HepG2 (cell line): ENCODE measurements around the gene GNG7. TPM values are rescaled to one million over a fixed set of nuclear protein-coding genes. Genes with fewer than 3 reads are reported as not detected.
A peak's percentile ranks its signal among the peaks of the same experiment; 100 is the strongest.

Source experiments
- ASH2L ChIP-seq: fragments of 300-600, 200-600 bp; sonication (generic); IDR thresholded peaks from 2 replicates; pipeline ENCODE4 v1.7.0; 2017; ENCODE audit warnings: low read depth, mild to moderate bottlenecking, moderate library complexity, mixed read lengths, low read length; ENCODE audit not compliant: insufficient read length
- CEBPB ChIP-seq: IDR thresholded peaks from 2 replicates; pipeline ENCODE4 v1.6.1; 2011; ENCODE audit warnings: low read depth, low read length, improper control_type of control experiment, borderline replicate concordance
- GATAD1 ChIP-seq: IDR thresholded peaks from 2 replicates; pipeline ENCODE4 v1.6.1; 2016; ENCODE audit warnings: missing genetic modification reagents, missing compliant biosample characterization
- JUND ChIP-seq: sonication (generic); formaldehyde crosslinking; IDR thresholded peaks from 2 replicates; pipeline ENCODE4 v1.8.0; 2022; ENCODE audit warnings: mild to moderate bottlenecking, missing genetic modification reagents
- MYC ChIP-seq: sonication (generic); formaldehyde crosslinking; IDR thresholded peaks from 2 replicates; pipeline ENCODE4 v1.9.0; 2021; ENCODE audit warnings: missing genetic modification reagents, borderline replicate concordance
- MYNN ChIP-seq: sonication (generic); formaldehyde crosslinking; IDR thresholded peaks from 2 replicates; pipeline ENCODE4 v1.4.0; 2020; ENCODE audit warnings: mild to moderate bottlenecking, low read depth, missing genetic modification reagents
- RAD21 ChIP-seq: fragments of 450-650 bp; formaldehyde crosslinking; IDR thresholded peaks from 2 replicates; pipeline ENCODE4 v1.5.0; 2020; ENCODE audit warnings: mild to moderate bottlenecking
- SAFB2 ChIP-seq: sonication (generic); formaldehyde crosslinking; IDR thresholded peaks from 2 replicates; pipeline ENCODE4 v1.5.1; 2020; ENCODE audit warnings: missing genetic modification reagents, low read depth, mild to moderate bottlenecking, borderline replicate concordance
- TBX2 ChIP-seq: sonication (generic); formaldehyde crosslinking; IDR thresholded peaks from 2 replicates; pipeline ENCODE4 v1.5.0; 2020; ENCODE audit warnings: missing genetic modification reagents, mild to moderate bottlenecking, borderline replicate concordance
- YEATS4 ChIP-seq: sonication (generic); formaldehyde crosslinking; IDR thresholded peaks from 2 replicates; pipeline ENCODE4 v1.4.0; 2020; ENCODE audit warnings: missing genetic modification reagents, borderline replicate concordance
- ZBTB3 ChIP-seq: sonication (generic); formaldehyde crosslinking; IDR thresholded peaks from 2 replicates; pipeline ENCODE4 v1.4.0; 2020; ENCODE audit warnings: low read depth, mild to moderate bottlenecking, moderate library complexity, missing genetic modification reagents, borderline replicate concordance
- ZBTB7A ChIP-seq: sonication (generic); formaldehyde crosslinking; IDR thresholded peaks from 2 replicates; pipeline ENCODE4 v1.8.0; 2022; ENCODE audit warnings: mild to moderate bottlenecking, missing genetic modification reagents
- ZNF546 ChIP-seq: sonication (generic); formaldehyde crosslinking; conservative IDR thresholded peaks from 2 replicates; pipeline ENCODE4 v1.8.1; 2023; ENCODE audit warnings: mild to moderate bottlenecking, missing genetic modification reagents
- ZNF672 ChIP-seq: sonication (generic); formaldehyde crosslinking; IDR thresholded peaks from 2 replicates; pipeline ENCODE4 v1.8.1; 2022; ENCODE audit warnings: missing genetic modification reagents
- ZNF773 ChIP-seq: sonication (generic); formaldehyde crosslinking; IDR thresholded peaks from 2 replicates; pipeline ENCODE4 v1.4.0; 2020; ENCODE audit warnings: missing genetic modification reagents, borderline replicate concordance
- ZSCAN12 ChIP-seq: sonication (generic); formaldehyde crosslinking; IDR thresholded peaks from 2 replicates; pipeline ENCODE4 v1.9.0; 2021; ENCODE audit warnings: mild to moderate bottlenecking, missing genetic modification reagents
- polyA plus RNA-seq, 8 experiments: library from polyadenylated mRNA; depleted of rRNA in 3 of 8; stranded (reverse) in 7 of 8; unstranded in 1 of 8; fragments of >200 nt; fragmentation: Illumina TruSeq in 4 of 8; extraction: Trizol in 4 of 8; gene quantifications; 2 replicates each; pipeline versions ENCODE4 v1.2.1 to v1.2.3, GENCODE V29; 2011 to 2016; ENCODE audit warnings: low read depth in 4 of 8, missing spikeins in 1 of 8, mixed read lengths in 1 of 8; ENCODE audit not compliant: insufficient read depth in 1 of 8
- total RNA-seq, 5 experiments: library from RNA; depleted of rRNA; stranded (reverse); fragments of >200 nt; fragmentation: Illumina TruSeq; extraction: Trizol; gene quantifications; 2 replicates each; pipeline ENCODE4 v1.2.3, GENCODE V29; 2016; ENCODE audit warnings: low read depth in 1 of 5
- TF ChIP-seq, protein P1 (sequence below): sonication (generic); formaldehyde crosslinking; IDR thresholded peaks from 2 replicates; pipeline ENCODE4 v1.4.0; 2020; ENCODE audit warnings: missing genetic modification reagents, borderline replicate concordance
- TF ChIP-seq, protein P2 (sequence below): sonication (generic); formaldehyde crosslinking; IDR thresholded peaks from 2 replicates; pipeline ENCODE4 v1.4.0; 2020; ENCODE audit warnings: missing genetic modification reagents
- TF ChIP-seq, protein P3 (sequence below): IDR thresholded peaks from 2 replicates; pipeline ENCODE4 v1.6.1; 2016; ENCODE audit warnings: low read depth

Gene GNG7
- total and polyA plus RNA-seq, 2 of the 13 experiments (the other 11 are each of a cell fraction or from before 2014, with no cell fraction given), result 1.4 to 3.3 TPM

- TF ChIP-seq, protein P1, sequence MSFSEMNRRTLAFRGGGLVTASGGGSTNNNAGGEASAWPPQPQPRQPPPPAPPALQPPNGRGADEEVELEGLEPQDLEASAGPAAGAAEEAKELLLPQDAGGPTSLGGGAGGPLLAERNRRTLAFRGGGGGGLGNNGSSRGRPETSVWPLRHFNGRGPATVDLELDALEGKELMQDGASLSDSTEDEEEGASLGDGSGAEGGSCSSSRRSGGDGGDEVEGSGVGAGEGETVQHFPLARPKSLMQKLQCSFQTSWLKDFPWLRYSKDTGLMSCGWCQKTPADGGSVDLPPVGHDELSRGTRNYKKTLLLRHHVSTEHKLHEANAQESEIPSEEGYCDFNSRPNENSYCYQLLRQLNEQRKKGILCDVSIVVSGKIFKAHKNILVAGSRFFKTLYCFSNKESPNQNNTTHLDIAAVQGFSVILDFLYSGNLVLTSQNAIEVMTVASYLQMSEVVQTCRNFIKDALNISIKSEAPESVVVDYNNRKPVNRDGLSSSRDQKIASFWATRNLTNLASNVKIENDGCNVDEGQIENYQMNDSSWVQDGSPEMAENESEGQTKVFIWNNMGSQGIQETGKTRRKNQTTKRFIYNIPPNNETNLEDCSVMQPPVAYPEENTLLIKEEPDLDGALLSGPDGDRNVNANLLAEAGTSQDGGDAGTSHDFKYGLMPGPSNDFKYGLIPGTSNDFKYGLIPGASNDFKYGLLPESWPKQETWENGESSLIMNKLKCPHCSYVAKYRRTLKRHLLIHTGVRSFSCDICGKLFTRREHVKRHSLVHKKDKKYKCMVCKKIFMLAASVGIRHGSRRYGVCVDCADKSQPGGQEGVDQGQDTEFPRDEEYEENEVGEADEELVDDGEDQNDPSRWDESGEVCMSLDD (CRISPR knock-in tag), result peak; percentile 18; the same call in 1 of the 2 replicates
- 0 out of 2 replicates have a peak, but pooled peaks have one; percentile 63 for TF ChIP-seq ZBTB3
- no peak for TF ChIP-seq TBX2
- TF ChIP-seq ZNF546 (CRISPR knock-in tag), result no peak
- TF ChIP-seq ASH2L, result peak; percentile 33
- peak; percentile 35; the same call in 1 of the 2 replicates for TF ChIP-seq YEATS4 (CRISPR knock-in tag)
- TF ChIP-seq RAD21 (CRISPR knock-in tag), result 0 out of 2 replicates have a peak, but pooled peaks have one; percentile 16
- TF ChIP-seq ZSCAN12, result no peak
- TF ChIP-seq, protein P2, sequence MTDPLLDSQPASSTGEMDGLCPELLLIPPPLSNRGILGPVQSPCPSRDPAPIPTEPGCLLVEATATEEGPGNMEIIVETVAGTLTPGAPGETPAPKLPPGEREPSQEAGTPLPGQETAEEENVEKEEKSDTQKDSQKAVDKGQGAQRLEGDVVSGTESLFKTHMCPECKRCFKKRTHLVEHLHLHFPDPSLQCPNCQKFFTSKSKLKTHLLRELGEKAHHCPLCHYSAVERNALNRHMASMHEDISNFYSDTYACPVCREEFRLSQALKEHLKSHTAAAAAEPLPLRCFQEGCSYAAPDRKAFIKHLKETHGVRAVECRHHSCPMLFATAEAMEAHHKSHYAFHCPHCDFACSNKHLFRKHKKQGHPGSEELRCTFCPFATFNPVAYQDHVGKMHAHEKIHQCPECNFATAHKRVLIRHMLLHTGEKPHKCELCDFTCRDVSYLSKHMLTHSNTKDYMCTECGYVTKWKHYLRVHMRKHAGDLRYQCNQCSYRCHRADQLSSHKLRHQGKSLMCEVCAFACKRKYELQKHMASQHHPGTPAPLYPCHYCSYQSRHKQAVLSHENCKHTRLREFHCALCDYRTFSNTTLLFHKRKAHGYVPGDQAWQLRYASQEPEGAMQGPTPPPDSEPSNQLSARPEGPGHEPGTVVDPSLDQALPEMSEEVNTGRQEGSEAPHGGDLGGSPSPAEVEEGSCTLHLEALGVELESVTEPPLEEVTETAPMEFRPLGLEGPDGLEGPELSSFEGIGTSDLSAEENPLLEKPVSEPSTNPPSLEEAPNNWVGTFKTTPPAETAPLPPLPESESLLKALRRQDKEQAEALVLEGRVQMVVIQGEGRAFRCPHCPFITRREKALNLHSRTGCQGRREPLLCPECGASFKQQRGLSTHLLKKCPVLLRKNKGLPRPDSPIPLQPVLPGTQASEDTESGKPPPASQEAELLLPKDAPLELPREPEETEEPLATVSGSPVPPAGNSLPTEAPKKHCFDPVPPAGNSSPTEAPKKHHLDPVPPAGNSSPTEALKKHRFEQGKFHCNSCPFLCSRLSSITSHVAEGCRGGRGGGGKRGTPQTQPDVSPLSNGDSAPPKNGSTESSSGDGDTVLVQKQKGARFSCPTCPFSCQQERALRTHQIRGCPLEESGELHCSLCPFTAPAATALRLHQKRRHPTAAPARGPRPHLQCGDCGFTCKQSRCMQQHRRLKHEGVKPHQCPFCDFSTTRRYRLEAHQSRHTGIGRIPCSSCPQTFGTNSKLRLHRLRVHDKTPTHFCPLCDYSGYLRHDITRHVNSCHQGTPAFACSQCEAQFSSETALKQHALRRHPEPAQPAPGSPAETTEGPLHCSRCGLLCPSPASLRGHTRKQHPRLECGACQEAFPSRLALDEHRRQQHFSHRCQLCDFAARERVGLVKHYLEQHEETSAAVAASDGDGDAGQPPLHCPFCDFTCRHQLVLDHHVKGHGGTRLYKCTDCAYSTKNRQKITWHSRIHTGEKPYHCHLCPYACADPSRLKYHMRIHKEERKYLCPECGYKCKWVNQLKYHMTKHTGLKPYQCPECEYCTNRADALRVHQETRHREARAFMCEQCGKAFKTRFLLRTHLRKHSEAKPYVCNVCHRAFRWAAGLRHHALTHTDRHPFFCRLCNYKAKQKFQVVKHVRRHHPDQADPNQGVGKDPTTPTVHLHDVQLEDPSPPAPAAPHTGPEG (CRISPR knock-in tag), result no peak
- no peak for TF ChIP-seq SAFB2 (CRISPR knock-in tag)
- TF ChIP-seq MYC (CRISPR knock-in tag), result peak; percentile 45
- TF ChIP-seq ZBTB7A (CRISPR knock-in tag), result peak; percentile 27; the same call in 1 of the 2 replicates
- no peak; the same call in 1 of the 2 replicates for TF ChIP-seq GATAD1 (CRISPR knock-in tag)
- TF ChIP-seq CEBPB, result no peak
- TF ChIP-seq, protein P3, sequence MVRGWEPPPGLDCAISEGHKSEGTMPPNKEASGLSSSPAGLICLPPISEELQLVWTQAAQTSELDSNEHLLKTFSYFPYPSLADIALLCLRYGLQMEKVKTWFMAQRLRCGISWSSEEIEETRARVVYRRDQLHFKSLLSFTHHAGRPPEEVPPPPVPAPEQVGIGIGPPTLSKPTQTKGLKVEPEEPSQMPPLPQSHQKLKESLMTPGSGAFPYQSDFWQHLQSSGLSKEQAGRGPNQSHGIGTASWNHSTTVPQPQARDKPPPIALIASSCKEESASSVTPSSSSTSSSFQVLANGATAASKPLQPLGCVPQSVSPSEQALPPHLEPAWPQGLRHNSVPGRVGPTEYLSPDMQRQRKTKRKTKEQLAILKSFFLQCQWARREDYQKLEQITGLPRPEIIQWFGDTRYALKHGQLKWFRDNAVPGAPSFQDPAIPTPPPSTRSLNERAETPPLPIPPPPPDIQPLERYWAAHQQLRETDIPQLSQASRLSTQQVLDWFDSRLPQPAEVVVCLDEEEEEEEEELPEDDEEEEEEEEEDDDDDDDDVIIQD (CRISPR knock-in tag), result no peak
- TF ChIP-seq ZNF672 (CRISPR knock-in tag), result 0 out of 2 replicates have a peak, but pooled peaks have one; percentile 5
- no peak for TF ChIP-seq MYNN (CRISPR knock-in tag)
- TF ChIP-seq JUND, result no peak
- peak; percentile 53; the same call in 1 of the 2 replicates for TF ChIP-seq ZNF773 (CRISPR knock-in tag)
Observed at GRCh38 chr19:2475018-2475701, 227.3 kb downstream of the GNG7 start (continued).
